Suprapubic skin (tissue), 3 donors: Measurements from ENCODE around the gene AVPI1.
A peak's percentile ranks its signal among the peaks of the same experiment; 100 is the strongest.

Source experiments
- EP300 ChIP-seq: sonication (generic); formaldehyde crosslinking; IDR thresholded peaks from one replicate; pipeline ENCODE4 v1.6.1; 2017; ENCODE audit warnings: antibody characterized with exemption
- TF ChIP-seq, protein P1 (sequence below), 2 donors: fragments of 200-600 bp in 1 of 2; fragments of 450-650 bp in 1 of 2; sonication (generic) in 1 of 2; IDR thresholded peaks; one replicate each; pipeline ENCODE4 v1.5.1; 2016 to 2019; ENCODE audit warnings: antibody characterized with exemption in 2 of 2, mild to moderate bottlenecking in 1 of 2, moderate library complexity in 1 of 2

DNA sequence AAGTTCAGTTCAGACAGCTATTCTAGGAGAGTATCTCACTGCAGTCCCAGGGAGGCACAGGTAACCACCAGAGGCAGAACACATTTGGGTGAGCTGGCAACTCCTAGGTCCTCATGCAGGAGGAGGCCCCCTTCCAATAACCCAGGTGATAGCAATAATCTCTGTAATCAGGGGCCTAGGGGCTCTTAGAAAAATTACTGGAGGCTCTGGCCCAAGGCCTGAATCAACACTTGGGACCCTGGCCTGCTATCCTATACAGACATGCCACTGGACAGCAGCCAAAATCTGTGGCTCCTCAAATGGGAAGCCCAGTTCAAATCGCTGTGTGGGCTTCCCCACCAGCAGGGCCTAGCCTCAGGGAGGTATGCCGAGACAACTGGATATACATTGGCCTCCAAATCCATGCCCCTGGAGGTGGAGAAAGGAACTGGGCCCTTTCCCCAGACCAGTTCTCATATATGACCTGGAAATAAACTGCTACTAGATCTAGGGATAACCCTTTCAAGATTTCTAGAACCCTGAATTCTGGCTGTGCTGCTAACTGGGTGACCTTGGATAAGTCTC, 1.6 kb downstream of the AVPI1 start:
- no peak for TF ChIP-seq EP300
- TF ChIP-seq, protein P1, sequence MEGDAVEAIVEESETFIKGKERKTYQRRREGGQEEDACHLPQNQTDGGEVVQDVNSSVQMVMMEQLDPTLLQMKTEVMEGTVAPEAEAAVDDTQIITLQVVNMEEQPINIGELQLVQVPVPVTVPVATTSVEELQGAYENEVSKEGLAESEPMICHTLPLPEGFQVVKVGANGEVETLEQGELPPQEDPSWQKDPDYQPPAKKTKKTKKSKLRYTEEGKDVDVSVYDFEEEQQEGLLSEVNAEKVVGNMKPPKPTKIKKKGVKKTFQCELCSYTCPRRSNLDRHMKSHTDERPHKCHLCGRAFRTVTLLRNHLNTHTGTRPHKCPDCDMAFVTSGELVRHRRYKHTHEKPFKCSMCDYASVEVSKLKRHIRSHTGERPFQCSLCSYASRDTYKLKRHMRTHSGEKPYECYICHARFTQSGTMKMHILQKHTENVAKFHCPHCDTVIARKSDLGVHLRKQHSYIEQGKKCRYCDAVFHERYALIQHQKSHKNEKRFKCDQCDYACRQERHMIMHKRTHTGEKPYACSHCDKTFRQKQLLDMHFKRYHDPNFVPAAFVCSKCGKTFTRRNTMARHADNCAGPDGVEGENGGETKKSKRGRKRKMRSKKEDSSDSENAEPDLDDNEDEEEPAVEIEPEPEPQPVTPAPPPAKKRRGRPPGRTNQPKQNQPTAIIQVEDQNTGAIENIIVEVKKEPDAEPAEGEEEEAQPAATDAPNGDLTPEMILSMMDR (IDR thresholded peaks at IDR 0.05), result peak; percentile 27 to 38
